CD4-positive, alpha-beta T cell treated with Interferon alpha-2 for 1 hour (primary cell): ENCODE results near the gene P2RX3.
"Not testable (repeated sequence)": the region's sequence is repeated elsewhere in the genome, so short reads cannot be mapped to it uniquely, and the experiment has no call there.

ENCODE experiments used
- DNase-seq, 2 donors: peaks; one replicate each; pipeline ENCODE4 v3.0.0-alpha.2; 2020 to 2022

Gene P2RX3

DNA sequence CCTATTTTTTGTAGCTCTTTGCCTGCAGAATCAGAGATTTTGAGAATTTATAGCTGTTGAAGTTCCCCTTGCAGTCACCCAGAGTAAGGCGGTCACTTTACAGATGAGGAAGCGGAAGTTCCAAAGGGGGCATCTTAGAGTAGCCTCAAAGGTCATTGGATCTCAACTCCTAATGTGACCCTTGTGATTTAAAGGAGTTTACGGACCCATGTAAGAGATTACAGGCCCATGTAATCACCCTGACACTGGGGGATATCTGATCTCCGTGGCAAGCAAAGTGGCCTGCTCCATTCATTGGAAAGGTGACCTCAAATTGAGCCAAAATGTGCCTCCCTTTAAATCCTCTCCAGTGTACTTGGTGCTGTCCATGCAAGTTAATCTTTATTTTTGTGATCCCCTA is 15.7 kb downstream of the P2RX3 start:
- DNase-seq = no peak

DNA sequence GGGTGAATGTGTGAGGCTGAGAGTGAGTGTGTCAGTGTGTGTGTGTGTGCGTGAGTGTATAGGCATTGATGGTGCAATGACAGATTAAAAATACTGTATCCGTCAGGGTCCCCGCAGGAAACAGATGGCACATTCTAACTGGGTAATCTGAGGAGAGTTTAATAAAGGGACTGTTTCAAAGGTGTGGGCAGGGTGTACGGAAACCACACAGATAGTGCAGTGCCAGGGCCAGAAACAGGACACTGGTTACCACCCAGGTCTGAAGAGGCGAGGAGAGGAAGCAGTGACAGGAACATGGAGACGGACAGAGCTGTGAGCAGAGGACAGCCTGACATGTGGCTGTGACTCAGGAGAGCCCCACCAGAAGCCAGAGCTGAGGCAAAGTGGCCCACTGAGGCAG is 16.5 kb downstream of the P2RX3 start:
- no peak for DNase-seq

DNA sequence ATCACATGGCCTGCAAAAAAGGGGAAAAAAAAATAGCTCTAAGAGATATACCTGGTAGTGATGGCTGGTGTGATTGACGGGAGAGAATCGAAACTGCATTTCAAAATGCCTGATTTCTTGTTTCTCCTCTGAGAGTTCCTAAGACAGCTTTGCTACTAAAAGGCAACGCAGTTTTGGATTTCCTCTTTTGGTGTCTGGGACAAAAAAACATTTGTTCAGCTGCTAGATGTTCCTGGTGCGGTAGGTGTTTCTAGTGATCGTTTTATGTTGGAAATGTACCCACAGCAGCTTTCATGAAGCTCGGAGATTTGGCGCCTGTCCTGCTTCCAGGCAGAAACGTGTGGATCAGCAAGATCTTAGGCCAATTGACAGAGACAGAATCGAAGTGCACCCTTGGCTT is 18.1 kb downstream of the P2RX3 start:
- DNase-seq = no peak

DNA sequence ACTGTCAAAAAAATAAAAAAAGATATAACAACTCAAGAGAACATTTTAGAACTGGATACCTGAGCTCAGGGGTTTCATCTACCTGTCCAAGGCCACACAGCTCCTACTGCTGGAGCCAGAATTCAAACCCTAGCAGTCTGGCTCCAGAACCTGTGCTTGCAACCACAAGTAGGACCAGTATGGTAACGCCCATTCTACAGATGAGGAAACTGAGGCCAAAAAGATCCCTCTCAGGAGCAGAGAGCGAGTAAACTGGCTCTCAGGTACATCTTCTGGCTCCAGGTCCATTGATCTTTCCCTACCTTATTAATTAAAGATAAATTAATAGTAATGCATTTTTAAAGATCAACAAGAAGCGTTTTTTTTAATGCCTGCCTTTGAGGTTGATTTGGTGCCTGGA is 19.2 kb downstream of the P2RX3 start:
- DNase-seq = no peak

DNA sequence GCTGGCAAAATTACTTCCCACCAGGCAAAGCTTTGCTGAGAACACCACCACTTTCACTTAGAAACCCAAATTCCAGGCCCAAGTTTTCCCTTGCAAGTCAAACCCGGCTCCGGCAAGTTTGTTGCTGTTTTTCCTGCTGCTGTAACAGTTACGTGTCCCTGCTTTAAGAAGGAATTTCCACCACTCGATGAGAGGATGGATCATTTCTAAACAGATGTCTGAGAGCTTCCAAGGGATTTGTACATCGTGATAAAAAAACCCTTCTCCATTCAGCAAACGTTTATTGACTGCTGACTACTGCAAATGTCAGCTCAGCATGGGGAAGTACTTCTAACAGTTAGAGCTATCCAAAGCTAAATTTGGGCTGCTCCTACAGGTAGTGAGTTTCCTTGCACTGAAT is 19.7 kb downstream of the P2RX3 start:
- DNase-seq = no peak

DNA sequence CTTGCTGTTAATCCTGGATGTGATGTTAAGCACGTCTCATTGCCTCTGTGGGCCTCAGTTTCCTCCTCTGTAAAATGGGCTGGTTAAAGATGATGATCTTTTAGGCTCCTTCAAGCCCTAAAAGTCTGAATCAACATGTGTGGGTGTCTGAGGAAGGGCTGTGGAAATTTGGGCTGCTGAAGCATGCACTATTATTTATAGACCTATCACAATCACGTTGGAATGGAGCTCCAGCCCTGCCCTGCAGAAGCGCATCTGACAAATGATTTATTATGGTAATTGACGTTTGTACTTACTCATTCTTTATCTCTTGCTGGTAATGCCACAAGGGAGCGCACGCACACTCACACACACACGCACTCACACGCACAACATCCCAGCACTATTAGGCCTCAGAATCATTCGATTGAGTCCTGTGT is 20.4 kb downstream of the P2RX3 start:
- no peak for DNase-seq

DNA sequence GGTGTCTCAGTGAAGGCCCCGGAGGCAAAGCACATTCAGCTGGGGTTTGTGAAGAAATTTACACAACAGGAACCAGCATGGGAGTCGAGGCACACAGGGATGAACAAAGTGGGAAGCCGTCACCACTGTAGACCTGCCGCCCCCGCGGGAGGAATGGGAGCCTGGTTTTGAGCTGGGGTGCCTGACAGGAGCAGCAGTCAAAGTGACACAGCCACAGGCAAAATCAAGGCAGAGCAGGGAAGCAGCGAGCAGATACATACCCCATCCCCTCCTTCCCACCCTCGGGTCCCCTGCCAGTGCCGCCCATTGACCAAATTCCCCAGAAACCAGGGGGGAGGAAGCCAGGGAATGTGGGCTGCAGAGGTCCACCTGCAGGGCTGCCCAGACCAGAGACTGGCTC is 20.8 kb downstream of the P2RX3 start:
- no peak for DNase-seq

DNA sequence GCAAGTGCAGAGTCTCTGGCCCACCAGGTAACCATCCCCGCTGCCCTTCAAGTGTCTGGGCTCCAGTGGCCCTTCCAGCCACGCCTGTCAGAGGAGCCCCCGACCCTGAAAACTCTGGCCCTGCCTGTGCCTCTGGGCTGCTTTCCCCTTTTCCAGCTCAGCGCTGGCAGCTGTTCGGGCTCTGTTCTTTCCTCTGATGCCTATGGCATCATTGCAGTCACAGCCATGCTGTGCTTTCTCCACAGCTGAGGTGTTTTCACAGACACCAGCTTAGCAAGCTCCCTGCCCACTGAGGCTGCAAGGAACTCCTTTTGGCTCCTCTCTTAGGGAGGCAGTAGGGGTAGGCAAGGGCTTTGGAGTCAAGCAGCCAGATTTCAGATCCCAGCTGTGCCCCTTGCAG is 21.2 kb downstream of the P2RX3 start:
- DNase-seq = no peak

DNA sequence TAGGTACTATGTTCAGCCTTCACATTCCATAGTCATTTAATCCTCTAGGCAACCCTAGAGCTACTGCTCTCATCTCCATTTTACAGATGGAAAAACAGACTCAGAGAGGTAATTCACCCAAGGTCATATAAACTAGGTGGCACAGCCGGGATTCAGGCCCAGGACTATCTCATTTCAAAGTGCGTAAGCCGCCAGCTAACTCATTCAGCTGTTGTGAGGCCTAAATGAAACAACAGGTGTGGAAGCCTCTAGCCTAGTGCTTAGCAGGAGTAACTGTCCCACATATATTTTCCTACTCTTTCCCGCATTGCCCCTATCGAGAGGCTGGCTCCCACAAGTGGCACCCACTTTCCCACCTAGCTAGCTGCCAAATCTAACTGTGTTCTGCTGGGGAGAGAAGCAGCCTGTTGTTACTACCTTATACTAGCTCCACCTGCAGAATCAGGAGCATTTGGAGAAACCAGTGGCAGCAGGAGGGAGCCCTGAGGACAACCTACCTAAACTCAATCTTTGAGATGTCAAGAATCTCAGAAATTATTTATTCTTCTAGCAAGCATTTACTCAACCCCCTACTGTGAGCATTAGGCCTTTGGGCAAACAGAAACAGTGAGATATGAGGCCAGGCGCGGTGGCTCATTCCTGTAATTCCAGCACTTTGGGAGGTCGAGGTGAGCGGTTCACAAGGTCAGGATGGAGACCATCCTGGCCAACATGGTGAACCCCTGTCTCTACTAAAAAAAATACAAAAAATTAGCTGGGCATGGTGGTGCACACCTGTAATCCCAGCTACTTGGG is 21.9 kb downstream of the P2RX3 start:
- DNase-seq = no peak

DNA sequence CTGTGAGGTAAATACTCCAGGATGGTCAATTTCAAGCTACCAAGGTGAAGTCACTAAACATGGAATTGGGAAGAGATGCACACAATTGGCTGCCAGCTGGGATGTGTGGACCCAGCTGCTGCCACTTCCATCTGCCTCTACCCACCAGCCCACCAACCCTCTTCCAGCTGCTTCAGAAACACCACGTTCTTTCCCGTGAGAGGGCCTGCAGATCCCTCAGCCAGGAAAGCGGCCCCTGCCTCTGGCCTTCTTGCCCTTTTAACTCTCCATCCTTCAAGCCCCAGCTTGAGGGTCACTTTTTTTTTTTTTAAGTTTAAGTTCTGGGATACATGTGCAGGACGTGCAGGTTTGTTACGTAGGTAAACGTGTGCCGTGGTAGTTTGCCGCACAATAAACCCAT is 22.8 kb downstream of the P2RX3 start:
- no peak for DNase-seq

DNA sequence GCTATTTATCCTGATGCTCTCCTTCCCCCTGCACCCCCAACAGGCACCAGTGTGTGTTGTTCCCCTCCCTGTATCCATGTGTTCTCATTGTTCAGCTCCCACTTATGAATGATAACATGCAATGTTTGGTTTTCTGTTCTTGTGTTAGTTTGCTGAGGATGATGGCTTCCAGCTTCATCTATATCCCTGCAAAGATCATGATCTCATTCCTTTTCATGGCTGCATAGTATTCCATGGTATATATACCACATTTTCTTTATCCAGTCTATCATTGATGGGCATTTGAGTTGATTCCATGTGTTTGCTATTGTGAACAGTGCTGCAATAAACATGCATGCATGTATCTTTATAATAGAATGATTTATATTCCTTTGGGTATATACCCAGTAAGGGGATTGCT is 23.3 kb downstream of the P2RX3 start:
- DNase-seq = not testable (repeated sequence)

DNA sequence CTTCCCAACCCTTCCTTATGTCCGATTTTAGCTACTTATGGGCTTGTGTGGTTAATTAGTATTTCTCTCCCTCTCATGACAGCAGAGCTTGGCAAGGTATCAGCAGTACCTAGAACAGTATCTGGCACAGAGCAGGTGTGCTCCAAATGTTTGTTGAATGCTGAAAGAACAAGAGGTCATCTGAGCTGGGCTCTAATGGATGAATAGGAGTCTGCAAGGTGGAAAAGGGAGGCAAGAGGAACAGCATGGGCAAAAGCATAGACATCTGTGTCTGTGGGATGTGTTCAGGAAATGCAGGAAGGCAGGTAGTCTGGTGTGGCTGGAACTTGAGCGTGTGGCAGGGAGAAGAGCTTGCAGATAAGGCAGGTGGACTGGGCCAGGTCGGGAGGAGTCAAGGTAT is 23.8 kb downstream of the P2RX3 start:
- no peak for DNase-seq

DNA sequence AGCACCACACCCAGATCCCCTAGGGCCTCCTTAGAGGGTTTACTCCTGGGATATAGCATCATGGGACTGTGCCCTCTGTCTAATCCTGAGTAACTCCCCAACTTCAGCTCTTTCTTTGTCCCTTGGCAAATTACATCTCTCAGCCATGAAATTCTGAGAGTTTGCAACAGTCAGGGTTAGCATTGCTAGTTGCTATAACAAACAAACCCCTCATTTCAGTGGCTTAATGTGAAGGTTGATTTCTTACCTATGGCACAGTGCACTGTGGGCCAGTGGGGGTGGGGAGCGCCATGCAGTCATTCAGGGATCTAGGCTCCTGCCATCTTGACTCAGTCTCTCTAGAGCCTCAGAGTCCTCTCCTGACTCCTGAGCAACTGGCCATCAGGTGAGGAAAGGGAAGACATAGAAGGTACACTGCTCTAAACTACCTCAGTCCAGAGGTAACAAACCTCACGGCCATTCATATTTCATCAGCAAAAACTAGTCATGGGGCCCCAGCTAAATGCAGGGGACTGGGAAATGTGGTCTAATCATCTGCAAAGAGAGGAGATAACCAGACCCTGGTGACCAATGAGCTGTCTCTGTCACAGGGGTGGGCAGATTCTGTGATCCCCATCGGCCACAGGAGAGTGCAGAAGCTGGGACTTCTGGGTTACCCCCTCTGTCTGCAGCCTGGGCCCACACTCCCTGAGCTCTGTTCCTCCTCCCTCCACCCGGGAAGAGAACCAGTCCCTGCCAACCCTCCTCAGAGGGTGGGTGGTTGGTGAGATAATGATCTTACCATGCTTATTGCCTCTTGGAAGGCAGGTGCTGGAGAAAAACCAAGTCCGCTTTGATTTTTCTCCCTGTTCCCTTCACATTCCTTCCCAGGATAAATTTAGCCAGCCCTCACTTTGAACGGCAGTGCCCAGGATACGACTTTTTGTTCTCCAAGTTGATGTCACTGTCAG is 25.3 kb downstream of the P2RX3 start:
- no peak for DNase-seq

DNA sequence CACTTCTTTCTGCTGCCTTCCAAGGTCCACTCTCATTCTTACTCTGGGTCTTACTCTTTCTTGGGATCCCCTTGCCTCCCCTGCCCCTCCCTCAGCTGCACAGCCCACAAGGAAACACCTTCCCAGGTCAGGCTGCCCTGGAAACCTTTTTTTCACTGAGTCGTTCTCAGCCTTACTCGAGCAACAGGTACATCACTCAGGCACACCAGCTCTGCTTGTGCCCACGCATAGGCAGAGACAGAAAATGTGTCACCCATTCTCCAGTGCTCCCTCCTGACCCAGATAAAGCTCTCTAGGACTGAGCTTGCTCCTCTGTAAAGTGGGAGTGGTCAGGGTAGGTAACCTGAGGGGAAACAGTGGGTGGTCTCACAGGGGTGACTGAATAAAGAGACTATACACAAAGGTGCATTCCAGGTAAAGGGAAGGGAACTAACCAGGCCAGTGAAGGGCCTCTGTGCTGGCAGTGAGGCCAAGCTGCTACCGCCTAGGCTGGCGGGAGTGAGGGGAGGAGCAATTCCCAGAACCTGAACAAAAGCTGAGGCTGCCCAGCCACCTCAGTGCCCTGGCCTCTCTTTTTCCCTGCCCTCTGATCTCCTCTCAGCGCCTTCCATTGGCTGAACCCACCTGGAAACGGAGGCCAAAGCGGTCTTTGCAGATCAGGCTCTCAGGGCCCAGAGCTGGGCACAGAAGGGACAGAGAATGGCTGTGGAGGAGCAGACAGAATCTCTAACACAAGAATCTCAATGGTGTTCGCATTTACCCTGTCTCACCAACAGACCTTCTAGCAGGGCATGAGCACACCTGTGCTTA is 26.9 kb downstream of the P2RX3 start:
- DNase-seq = no peak

DNA sequence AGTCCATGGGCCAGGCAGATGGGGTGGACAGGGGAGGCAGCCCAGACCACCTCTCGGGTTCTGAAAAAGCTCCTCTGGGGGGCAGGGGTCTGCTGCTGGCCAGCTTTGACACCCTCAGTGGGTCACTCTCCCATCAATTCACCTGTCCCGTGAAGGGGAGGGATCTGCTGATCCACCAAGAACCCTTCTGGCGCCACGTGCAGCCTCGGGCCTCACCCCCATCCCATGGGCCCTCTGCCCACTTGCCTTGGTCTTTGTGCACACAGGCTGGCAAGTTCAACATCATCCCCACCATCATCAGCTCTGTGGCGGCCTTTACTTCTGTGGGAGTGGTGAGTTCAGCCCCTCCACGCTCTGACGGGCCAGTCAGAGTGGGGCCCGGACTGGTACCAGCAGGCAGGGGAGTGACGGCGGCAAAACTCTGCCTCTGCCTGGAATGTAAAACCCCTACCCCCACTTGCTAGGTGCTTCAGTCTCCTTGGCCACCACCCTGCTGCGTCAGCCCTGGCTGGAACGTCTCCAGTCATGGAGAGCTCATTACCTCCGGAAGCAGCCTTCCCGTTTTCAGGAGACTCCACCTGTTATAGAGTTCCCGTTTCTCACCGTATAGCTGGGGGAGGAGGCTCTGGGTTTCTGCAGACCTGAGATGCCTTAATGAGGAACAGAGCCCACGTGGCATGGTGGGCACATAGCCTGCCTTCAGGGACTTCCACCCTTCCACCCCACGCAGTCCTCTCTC is 30.1 kb downstream of the P2RX3 start:
- no peak for DNase-seq

DNA sequence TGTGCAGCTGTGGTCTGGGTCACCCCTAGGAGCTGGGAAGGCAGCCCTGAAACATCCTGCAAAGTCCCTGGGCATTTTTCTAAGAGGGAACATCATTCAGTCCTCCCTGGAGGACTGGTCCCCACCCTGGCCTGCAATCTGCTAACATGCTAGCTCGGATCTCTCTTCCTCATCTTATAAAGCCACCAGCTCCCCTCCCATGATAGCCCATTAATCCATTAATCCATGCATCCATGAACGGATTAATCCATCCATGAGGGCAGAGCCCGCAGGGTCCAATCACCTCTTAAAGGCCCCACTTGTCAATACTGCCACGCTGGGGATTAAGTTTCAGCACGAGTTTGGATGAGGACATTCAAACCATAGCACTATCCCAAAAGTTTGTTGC is 30.7 kb downstream of the P2RX3 start:
- DNase-seq = no peak

DNA sequence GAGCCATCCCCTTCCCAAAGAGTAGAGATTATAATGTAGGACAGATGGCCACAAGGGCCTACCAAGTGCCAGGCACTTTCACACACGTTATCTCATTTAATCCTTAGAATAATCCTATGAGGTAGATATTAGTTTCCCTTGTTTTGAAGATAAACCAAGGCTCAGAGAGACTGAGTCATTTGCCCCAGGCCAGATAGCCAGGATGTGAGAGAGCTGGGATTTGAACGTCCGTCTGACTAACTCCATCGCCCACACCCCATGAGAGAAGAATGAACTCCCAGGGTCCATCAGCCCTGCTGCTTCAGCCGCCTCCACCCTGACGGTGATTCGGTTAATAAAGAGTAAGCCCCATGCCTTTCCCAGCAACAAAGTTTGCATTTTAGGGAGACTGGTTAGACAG is 32.1 kb downstream of the P2RX3 start:
- no peak for DNase-seq

DNA sequence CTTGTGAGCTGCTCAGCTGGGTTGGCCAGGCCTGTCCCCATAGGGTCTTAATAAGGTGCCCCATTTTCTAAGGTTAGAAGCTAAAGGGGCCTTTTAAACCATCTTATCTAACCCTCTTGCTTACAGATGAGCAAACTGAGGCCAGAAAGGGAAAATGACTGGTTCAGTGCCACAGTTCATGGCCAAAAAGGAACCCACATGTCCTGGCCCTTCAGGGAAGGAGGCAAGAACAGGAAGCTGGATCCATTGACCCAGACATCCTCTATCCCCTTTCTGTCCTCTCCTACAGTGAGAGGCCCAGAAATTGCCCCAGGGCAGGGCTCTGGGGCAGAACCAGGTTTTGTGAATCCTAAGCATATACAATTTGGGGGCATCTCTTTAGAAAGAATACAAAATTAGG is 32.8 kb downstream of the P2RX3 start:
- DNase-seq = no peak

DNA sequence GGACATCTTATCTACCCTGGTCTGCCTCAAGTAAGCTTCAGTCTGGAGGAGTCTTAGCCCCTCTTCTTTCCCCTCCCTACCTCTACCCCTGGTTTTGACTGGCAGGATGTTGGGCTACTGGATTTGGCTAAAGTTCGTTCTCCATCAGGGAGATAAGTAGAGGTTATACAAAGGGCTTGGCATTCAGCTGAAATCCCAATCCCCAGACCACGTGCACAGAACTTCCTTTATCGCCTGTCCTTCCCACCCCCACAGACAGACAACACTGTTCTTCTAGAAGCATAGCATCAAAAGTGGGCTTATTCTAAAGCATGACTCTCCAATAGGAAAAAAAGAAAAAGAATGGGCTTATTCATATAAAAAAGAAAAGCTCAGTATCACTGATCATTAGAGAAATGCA is 35.0 kb downstream of the P2RX3 start:
- DNase-seq = no peak

DNA sequence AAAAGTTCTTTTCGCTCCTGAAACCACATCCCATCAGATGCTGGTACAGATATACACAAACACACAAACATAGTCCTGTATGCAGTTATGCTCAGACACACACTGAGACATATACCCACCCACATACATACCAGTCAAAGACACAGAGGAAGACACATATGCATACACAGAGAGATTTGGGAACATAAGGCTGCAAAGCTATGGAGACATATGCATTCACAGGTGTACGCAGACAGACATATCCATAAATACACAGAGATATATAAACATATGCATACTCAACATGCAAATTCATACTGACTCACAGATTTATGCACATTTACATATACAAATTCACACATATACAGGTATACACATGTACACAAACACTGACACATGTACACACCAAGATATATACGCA is 36.8 kb downstream of the P2RX3 start:
- DNase-seq = no peak

DNA sequence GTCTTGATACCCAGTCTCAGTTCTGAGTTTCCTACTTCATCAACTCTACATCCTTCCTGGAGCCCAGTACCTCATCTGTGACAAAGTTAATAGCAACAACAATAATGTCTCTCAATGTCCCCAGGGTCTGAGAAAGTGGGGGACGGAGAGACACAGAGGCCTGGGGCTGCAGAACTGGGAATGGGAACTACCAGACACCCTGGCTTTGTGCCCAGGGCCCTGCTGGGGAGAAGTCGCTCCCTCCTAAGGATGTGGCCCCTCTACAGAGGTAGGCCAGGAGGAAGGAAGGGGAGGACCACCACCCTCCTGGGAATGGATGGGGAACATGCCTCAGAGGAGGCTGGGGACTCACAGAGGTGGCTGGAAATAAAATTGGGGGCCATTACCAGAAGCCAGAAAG is 37.3 kb downstream of the P2RX3 start:
- no peak for DNase-seq
